ENCODE data around the gene CCDC88B. TPM values are rescaled to one million over a fixed set of nuclear protein-coding genes. Genes with fewer than 3 reads are reported as not detected.

The CCDC88B gene
- total RNA-seq, 2 experiments from 2014 or later = 107 to 112 TPM

DNA sequence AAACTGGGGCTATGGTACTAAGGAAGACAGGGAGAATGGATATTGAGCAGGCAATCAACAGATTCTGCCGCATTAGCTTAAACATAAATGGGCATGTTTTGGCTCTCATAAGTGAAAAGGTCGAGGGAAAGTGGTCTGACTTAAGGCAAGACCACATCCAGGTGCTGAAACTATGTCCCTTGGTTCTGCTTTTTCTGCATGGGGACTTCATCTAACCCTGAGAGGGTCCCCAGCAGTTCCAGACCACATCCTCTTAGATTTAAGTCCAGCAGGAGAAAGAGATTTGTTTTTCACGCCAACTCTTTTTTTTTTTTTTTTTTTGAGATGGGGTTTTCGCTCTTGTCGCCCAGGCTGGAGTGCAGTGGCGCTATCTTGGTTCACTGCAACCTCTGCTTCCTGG lies 24.4 kb downstream of the CCDC88B start:
- Mint-ChIP-seq H3K27ac (no peak overlapping the region), H3K4me3 (no peak overlapping the region), H3K9me3 (no peaks in the 10 kb centered on the region), H3K36me3 (ENCODE audit: low read depth) (peaks cover 62% of the 10 kb centered on the region), H3K4me1 (ENCODE audit: low read depth) (peaks cover 11% of the 10 kb centered on the region), H3K27me3 (no peaks in the 10 kb centered on the region)
- Histone ChIP-seq H3K27me3 (ENCODE audit: control insufficient read depth in 1 of 2, insufficient read depth in 2 of 2, low read length in 2 of 2) (no peaks in the 10 kb centered on the region), H3K36me3 (ENCODE audit: insufficient read depth, low read length) (peaks cover 71% of the 10 kb centered on the region), H3K27ac (ENCODE audit: low read depth in 1 of 2, low read length in 2 of 2) (no peak overlapping the region), H3K9me3 (ENCODE audit: control insufficient read depth in 1 of 2, insufficient read depth in 1 of 2, low read length in 2 of 2) (no peaks in the 10 kb centered on the region), H3K4me3 (ENCODE audit: low read length) (no peak overlapping the region), H3K4me1 (ENCODE audit: insufficient read depth, low read length) (peaks cover 14% of the 10 kb centered on the region)
- DNase-seq = no peak
- ChIA-PET CTCF (no interaction called here), POLR2A (no interaction called here)
- no peak for ATAC-seq (ENCODE audit: poor library complexity)
- TF ChIP-seq, protein P1, sequence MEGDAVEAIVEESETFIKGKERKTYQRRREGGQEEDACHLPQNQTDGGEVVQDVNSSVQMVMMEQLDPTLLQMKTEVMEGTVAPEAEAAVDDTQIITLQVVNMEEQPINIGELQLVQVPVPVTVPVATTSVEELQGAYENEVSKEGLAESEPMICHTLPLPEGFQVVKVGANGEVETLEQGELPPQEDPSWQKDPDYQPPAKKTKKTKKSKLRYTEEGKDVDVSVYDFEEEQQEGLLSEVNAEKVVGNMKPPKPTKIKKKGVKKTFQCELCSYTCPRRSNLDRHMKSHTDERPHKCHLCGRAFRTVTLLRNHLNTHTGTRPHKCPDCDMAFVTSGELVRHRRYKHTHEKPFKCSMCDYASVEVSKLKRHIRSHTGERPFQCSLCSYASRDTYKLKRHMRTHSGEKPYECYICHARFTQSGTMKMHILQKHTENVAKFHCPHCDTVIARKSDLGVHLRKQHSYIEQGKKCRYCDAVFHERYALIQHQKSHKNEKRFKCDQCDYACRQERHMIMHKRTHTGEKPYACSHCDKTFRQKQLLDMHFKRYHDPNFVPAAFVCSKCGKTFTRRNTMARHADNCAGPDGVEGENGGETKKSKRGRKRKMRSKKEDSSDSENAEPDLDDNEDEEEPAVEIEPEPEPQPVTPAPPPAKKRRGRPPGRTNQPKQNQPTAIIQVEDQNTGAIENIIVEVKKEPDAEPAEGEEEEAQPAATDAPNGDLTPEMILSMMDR (IDR thresholded peaks at IDR 0.05) = no peak
- intact Hi-C loops (cut with DNase I, micrococcal nuclease) = loop anchor here in 1 of 2 experiments (10.0 kb wide), 1 partner anchor 290 kb away; no protein-coding TSS in a partner anchor

GRCh38 chr11:64364911-64365310 lies 24.9 kb downstream of the CCDC88B start:
- no peak overlapping the region for H3K27ac ChIP-seq (ENCODE audit: low read depth in 1 of 2, low read length in 2 of 2)
- Mint-ChIP-seq H3K4me3 (no peak overlapping the region), H3K36me3 (ENCODE audit: low read depth) (peaks cover 61% of the 10 kb centered on the region), H3K27ac (no peak overlapping the region), H3K27me3 (no peaks in the 10 kb centered on the region), H3K4me1 (ENCODE audit: low read depth) (peaks cover 6% of the 10 kb centered on the region), H3K9me3 (no peaks in the 10 kb centered on the region)
- TF ChIP-seq, protein P1 (IDR thresholded peaks at IDR 0.05) = no peak
- ATAC-seq (ENCODE audit: poor library complexity) (no peak), DNase-seq (no peak)
- H3K27me3 ChIP-seq (ENCODE audit: control insufficient read depth in 1 of 2, insufficient read depth in 2 of 2, low read length in 2 of 2) = no peaks in the 10 kb centered on the region
- peaks cover 9% of the 10 kb centered on the region for H3K4me1 ChIP-seq (ENCODE audit: insufficient read depth, low read length)
- H3K4me3 ChIP-seq (ENCODE audit: low read length) = no peak overlapping the region
- peaks cover 75% of the 10 kb centered on the region for H3K36me3 ChIP-seq (ENCODE audit: insufficient read depth, low read length)
- CTCF ChIA-PET = no interaction called here
- H3K9me3 ChIP-seq (ENCODE audit: control insufficient read depth in 1 of 2, insufficient read depth in 1 of 2, low read length in 2 of 2) = no peaks in the 10 kb centered on the region
- intact Hi-C loops (cut with DNase I, micrococcal nuclease) = loop anchor here in 1 of 2 experiments (10.0 kb wide), 1 partner anchor 290 kb away; no protein-coding TSS in a partner anchor
- POLR2A ChIA-PET = no interaction called here

- ChIA-PET CTCF (interaction anchor here (1.2 kb wide), 1 partner anchor 24 kb away, joined by 4 read pairs; no protein-coding TSS in a partner anchor), POLR2A (no interaction called here)
- DNase-seq = no peak
- H3K9me3 ChIP-seq (ENCODE audit: control insufficient read depth in 1 of 2, insufficient read depth in 1 of 2, low read length in 2 of 2) = no peaks in the 10 kb centered on the region
- Mint-ChIP-seq H3K36me3 (ENCODE audit: low read depth) (peaks cover 55% of the 10 kb centered on the region), H3K4me3 (no peak overlapping the region), H3K9me3 (no peaks in the 10 kb centered on the region), H3K27ac (no peak overlapping the region), H3K4me1 (ENCODE audit: low read depth) (no peaks in the 10 kb centered on the region), H3K27me3 (no peaks in the 10 kb centered on the region)
- intact Hi-C loops (cut with DNase I, micrococcal nuclease) = loop anchor here in 1 of 2 experiments (10.0 kb wide), 1 partner anchor 288 kb away; no protein-coding TSS in a partner anchor
- TF ChIP-seq, protein P1 (IDR thresholded peaks at IDR 0.05) = no peak
- H3K36me3 ChIP-seq (ENCODE audit: insufficient read depth, low read length) = peaks cover 67% of the 10 kb centered on the region
- no peak overlapping the region for H3K4me3 ChIP-seq (ENCODE audit: low read length)
- no peak for ATAC-seq (ENCODE audit: poor library complexity)
- H3K4me1 ChIP-seq (ENCODE audit: insufficient read depth, low read length) = no peaks in the 10 kb centered on the region
- no peaks in the 10 kb centered on the region for H3K27me3 ChIP-seq (ENCODE audit: control insufficient read depth in 1 of 2, insufficient read depth in 2 of 2, low read length in 2 of 2)
- no peak overlapping the region for H3K27ac ChIP-seq (ENCODE audit: low read depth in 1 of 2, low read length in 2 of 2)
Measured at GRCh38 chr11:64366751-64367150, 26.7 kb downstream of the CCDC88B start.
